ENCODE results near the gene LIMA1. TPM values are rescaled to one million over a fixed set of nuclear protein-coding genes. Genes with fewer than 3 reads are reported as not detected.

Gene LIMA1
- total RNA-seq, 2 experiments from 2014 or later = 6.2 to 20.4 TPM

DNA sequence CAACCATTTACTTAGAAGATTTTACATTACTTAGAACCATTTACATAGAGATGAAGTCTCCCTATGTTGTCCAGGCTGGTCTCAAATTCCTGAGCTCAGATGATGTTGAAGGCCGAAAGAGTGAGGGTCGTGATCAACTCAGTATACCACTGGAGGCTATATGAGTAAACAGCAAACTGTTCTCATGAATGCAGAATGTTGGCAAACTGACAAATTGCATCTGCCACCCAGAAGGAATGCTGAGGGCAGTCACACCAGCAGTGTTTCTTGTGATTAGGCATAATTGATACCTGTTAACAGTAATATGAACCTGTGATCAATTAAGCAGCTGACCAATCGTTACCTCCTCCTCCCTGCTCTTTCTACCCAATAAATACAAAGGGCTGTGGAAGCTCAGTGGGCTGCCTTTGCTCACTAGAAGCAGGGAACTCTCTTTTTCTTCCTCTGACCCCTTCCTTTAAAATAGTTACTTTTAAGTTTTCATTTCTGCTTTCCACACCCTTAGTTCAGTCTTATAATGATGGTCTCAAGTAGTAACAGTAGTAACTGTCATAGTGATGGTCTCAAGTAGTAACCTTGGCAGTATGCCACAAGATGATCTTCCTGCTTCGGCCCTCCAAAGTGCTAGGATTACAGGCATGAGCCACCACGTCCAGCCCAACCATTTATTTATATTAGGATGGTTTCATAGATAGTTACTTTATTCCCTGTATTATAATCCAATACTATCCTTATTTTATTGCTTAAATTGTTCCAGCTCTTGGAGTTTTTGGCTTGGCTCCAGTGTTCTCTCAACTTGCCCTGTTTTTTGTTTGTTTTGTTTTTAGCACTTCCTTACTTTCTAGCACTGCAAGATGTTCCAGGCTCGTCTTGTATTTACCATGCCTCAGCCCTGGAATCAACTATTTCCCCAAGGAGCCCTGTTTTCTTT lies 25.8 kb downstream of the LIMA1 start:
- intact Hi-C loops (cut with micrococcal nuclease; ENCODE audit: unreplicated experiment) = no loop called here
- no peaks in the 10 kb centered on the region for H3K9me3 ChIP-seq (ENCODE audit: low read length)
- H3K4me2 ChIP-seq (ENCODE audit: low read length) = peak overlapping the region; percentile 2; the same call in 1 of the 2 replicates
- no peaks in the 10 kb centered on the region for H3K9me2 ChIP-seq (ENCODE audit: insufficient read depth, low read length)
- H3K27ac ChIP-seq (ENCODE audit: low read depth, low read length, poor library complexity, severe bottlenecking) = no peak overlapping the region
- H3K79me2 ChIP-seq (ENCODE audit: insufficient read depth, low read depth, low read length) = no peaks in the 10 kb centered on the region
- H2AFZ ChIP-seq (ENCODE audit: low read length) = peak overlapping the region; percentile 68; the same call in 1 of the 2 replicates
- H4K20me1 ChIP-seq (ENCODE audit: insufficient read depth, low read length) = no peaks in the 10 kb centered on the region
- ChIA-PET POLR2A (interaction anchor here (0.6 to 2.4 kb wide), 4 partner anchors 14 to 349 kb away, joined by 3 to 5 read pairs (median 4); no protein-coding TSS in a partner anchor), CTCF (ENCODE audit: unreplicated experiment) (no interaction called here)
- peaks cover 16% of the 10 kb centered on the region for H3K4me1 ChIP-seq (ENCODE audit: insufficient read depth, low read length, poor library complexity, severe bottlenecking)
- DNase-seq (ENCODE audit: low spot score) = peak; percentile 28
- H3K4me3 ChIP-seq (ENCODE audit: low read depth, low read length, poor library complexity, severe bottlenecking) = no peak overlapping the region
- no peaks in the 10 kb centered on the region for H3K36me3 ChIP-seq (ENCODE audit: insufficient read depth, low read length)
- BruUV-seq (replicated peaks) = no TSS peak
- TF ChIP-seq, protein P1, sequence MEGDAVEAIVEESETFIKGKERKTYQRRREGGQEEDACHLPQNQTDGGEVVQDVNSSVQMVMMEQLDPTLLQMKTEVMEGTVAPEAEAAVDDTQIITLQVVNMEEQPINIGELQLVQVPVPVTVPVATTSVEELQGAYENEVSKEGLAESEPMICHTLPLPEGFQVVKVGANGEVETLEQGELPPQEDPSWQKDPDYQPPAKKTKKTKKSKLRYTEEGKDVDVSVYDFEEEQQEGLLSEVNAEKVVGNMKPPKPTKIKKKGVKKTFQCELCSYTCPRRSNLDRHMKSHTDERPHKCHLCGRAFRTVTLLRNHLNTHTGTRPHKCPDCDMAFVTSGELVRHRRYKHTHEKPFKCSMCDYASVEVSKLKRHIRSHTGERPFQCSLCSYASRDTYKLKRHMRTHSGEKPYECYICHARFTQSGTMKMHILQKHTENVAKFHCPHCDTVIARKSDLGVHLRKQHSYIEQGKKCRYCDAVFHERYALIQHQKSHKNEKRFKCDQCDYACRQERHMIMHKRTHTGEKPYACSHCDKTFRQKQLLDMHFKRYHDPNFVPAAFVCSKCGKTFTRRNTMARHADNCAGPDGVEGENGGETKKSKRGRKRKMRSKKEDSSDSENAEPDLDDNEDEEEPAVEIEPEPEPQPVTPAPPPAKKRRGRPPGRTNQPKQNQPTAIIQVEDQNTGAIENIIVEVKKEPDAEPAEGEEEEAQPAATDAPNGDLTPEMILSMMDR (conservative IDR thresholded peaks at IDR 0.05; ENCODE audit: low read length) = no peak
- no peak for TF ChIP-seq EZH2phosphoT487 (IDR thresholded peaks at IDR 0.05; ENCODE audit: borderline replicate concordance, low read depth, low read length)

- ChIA-PET POLR2A (interaction anchor here (1.6 kb wide), 1 partner anchor 36 kb away, joined by 4 read pairs; no protein-coding TSS in a partner anchor), CTCF (ENCODE audit: unreplicated experiment) (no interaction called here)
- intact Hi-C loops (cut with micrococcal nuclease; ENCODE audit: unreplicated experiment) = no loop called here
- BruUV-seq (replicated peaks) = no TSS peak
- Histone ChIP-seq H3K9me3 (ENCODE audit: low read length) (no peaks in the 10 kb centered on the region), H3K4me2 (ENCODE audit: low read length) (no peak overlapping the region), H3K4me3 (ENCODE audit: low read depth, low read length, poor library complexity, severe bottlenecking) (no peak overlapping the region), H3K4me1 (ENCODE audit: insufficient read depth, low read length, poor library complexity, severe bottlenecking) (peaks cover 16% of the 10 kb centered on the region), H3K9me2 (ENCODE audit: insufficient read depth, low read length) (no peaks in the 10 kb centered on the region), H3K27ac (ENCODE audit: low read depth, low read length, poor library complexity, severe bottlenecking) (no peak overlapping the region), H3K79me2 (ENCODE audit: insufficient read depth, low read depth, low read length) (no peaks in the 10 kb centered on the region), H2AFZ (ENCODE audit: low read length) (no peak overlapping the region), H3K36me3 (ENCODE audit: insufficient read depth, low read length) (no peaks in the 10 kb centered on the region), H4K20me1 (ENCODE audit: insufficient read depth, low read length) (no peaks in the 10 kb centered on the region)
- no peak for DNase-seq (ENCODE audit: low spot score)
- TF ChIP-seq, protein P1 (conservative IDR thresholded peaks at IDR 0.05; ENCODE audit: low read length) = no peak
- TF ChIP-seq EZH2phosphoT487 (IDR thresholded peaks at IDR 0.05; ENCODE audit: borderline replicate concordance, low read depth, low read length) = no peak
These were observed 26.6 kb downstream of the LIMA1 start for GRCh38 chr12:50256761-50257160.
